ENCODE results near the gene TTC9.

TTC9 gene

DNA sequence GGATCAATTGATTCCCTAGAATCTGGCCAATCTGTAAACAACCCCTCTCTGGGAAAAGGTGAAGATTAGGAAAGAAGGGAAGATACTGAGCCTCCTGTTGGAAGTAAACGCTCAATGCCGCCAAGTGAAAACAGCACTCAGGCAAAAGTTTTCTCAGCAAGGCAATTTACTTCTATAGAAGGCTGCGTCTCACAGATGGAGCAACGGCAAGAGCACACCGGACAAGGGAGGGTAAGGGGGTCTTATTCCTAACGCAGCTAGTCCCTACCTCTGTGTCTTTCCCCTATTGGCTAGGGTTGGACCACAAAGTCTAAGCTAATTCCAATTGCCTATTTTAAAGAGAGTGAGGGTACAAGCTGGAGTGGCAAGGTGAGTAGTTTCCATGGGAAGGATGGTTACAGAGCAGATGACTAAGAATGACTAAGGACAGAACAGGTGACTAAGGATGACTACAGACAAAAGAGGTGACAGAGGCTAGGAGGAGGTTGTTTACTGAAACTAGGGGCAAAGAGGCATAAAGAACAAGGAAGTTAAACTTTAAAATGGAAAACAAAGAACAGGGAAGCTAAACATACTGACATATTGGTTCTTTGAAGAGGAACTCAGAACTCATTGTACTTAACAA lies 5.6 kb upstream of the TTC9 start:
- peak overlapping the region; percentile 62 for H3K27ac ChIP-seq
- no peak for TF ChIP-seq CTCF (IDR thresholded peaks at IDR 0.05)
- H3K4me1 ChIP-seq (ENCODE audit: control insufficient read depth in 1 of 2, insufficient read depth in 1 of 2, low read depth in 1 of 2, low read length in 1 of 2) = peaks cover 10 to 11% of the 10 kb centered on the region in 2 experiments
- peaks cover 56% of the 10 kb centered on the region for H3K27me3 ChIP-seq
- no peak overlapping the region for H3K4me3 ChIP-seq (ENCODE audit: low read depth in 1 of 2, low read length in 1 of 2)
- no peaks in the 10 kb centered on the region for H3K9me3 ChIP-seq
- H3K36me3 ChIP-seq = no peaks in the 10 kb centered on the region

GRCh38 chr14:70638416-70638815 lies 3.3 kb upstream of the TTC9 start:
- no peaks in the 10 kb centered on the region for H3K9me3 ChIP-seq
- peaks cover 21 to 29% of the 10 kb centered on the region in 2 experiments for H3K4me1 ChIP-seq (ENCODE audit: control insufficient read depth in 1 of 2, insufficient read depth in 1 of 2, low read depth in 1 of 2, low read length in 1 of 2)
- H3K27ac ChIP-seq = no peak overlapping the region
- peaks cover 69% of the 10 kb centered on the region for H3K27me3 ChIP-seq
- H3K36me3 ChIP-seq = no peaks in the 10 kb centered on the region
- TF ChIP-seq CTCF (IDR thresholded peaks at IDR 0.05) = no peak
- no peak overlapping the region for H3K4me3 ChIP-seq (ENCODE audit: low read depth in 1 of 2, low read length in 1 of 2)

DNA sequence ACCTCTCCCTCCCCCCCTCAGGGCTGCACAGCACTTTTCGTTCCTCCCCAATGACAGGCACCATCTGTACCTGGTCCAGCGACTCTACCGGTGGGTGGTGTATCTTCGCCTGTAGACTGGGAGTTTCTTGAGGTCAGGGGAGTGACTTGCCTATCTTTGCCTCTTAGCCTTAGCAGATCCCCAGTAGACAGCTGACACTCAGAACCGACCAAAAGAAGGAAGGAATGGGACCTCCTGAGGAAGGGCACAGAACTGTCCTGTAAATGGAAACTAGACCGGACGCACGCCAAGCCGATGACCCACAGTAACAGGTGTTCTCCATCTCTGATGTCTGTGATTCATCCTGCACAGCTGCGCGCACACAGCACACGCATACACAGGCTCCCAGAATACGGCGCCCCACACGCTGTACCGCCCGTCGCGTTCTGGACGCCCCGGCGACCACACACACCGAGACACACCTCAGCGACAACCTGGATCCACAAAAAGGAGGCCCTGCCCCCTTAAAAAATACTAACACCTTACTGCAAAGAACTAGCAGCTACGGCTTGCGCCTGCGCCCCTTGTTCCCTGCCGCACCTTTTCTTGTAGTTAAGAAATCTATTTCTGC lies 673 bp upstream of the TTC9 start:
- TF ChIP-seq CTCF (IDR thresholded peaks at IDR 0.05) = no peak
- Histone ChIP-seq H3K27me3 (peaks cover 84% of the 10 kb centered on the region), H3K4me1 (ENCODE audit: control insufficient read depth in 1 of 2, insufficient read depth in 1 of 2, low read depth in 1 of 2, low read length in 1 of 2) (peaks cover 21 to 32% of the 10 kb centered on the region in 2 experiments)

DNA sequence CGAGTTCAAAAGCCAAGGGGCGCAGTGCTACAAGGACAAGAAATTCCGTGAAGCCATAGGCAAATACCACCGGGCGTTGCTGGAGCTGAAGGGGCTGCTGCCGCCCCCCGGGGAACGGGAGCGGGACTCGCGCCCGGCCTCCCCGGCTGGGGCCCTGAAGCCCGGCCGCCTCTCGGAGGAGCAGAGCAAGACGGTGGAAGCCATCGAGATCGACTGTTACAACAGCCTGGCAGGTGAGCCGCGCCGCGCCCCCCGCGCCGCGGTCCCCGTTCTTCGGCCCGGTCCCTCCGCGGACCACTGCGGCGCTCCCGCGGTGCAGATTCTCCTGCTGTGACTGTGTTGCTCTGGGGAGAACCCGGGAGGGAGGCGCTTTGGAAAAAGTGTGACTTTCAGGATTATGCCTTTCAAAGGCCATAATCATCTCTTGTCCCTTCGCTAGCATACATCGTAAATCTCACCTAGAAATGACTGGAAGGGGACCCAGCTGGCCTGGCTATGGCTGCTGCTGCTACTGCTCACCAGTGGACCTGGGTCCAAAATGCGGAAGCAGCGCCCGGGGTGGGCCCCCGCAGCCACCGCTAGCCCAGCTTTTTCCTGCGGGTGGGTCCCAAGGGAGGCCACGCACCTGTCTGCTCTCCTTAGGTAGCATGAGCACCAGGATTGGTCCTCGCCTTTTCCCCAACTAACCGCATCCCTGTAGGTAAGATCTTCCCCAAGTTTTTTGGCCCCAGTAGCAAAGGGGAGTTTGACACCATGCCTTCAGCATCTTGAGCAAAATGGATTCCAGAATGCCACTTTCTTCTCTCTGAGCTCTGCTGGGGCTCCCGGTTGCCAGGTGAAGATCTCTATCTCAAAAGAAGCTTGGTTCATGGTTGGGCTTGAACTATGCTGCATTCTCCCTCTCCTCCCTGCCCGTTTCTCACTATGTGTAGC lies 853 bp downstream of the TTC9 start:
- peak overlapping the region; percentile 66 for H3K27ac ChIP-seq
- H3K27me3 ChIP-seq = peaks cover 84% of the 10 kb centered on the region
- TF ChIP-seq CTCF (IDR thresholded peaks at IDR 0.05) = no peak
- H3K4me1 ChIP-seq (ENCODE audit: control insufficient read depth in 1 of 2, insufficient read depth in 1 of 2, low read depth in 1 of 2, low read length in 1 of 2) = peaks cover 21 to 32% of the 10 kb centered on the region in 2 experiments
- H3K4me3 ChIP-seq (ENCODE audit: low read depth in 1 of 2, low read length in 1 of 2) = peak overlapping the region; percentile 60 to 71
- no peaks in the 10 kb centered on the region for H3K36me3 ChIP-seq
- no peaks in the 10 kb centered on the region for H3K9me3 ChIP-seq

More for the DNA sequence above, 673 bp upstream of the TTC9 start:
- peak overlapping the region; percentile 66 for H3K27ac ChIP-seq
- H3K36me3 ChIP-seq = no peaks in the 10 kb centered on the region
- no peaks in the 10 kb centered on the region for H3K9me3 ChIP-seq
- peak overlapping the region; percentile 60 to 68 for H3K4me3 ChIP-seq (ENCODE audit: low read depth in 1 of 2, low read length in 1 of 2)

GRCh38 chr14:70643967-70644366 lies 2.3 kb downstream of the TTC9 start:
- Histone ChIP-seq H3K36me3 (no peaks in the 10 kb centered on the region), H3K4me3 (ENCODE audit: low read depth in 1 of 2, low read length in 1 of 2) (no peak overlapping the region), H3K9me3 (no peaks in the 10 kb centered on the region), H3K27me3 (peaks cover 79% of the 10 kb centered on the region), H3K27ac (no peak overlapping the region), H3K4me1 (ENCODE audit: control insufficient read depth in 1 of 2, insufficient read depth in 1 of 2, low read depth in 1 of 2, low read length in 1 of 2) (peaks cover 21 to 32% of the 10 kb centered on the region in 2 experiments)
- TF ChIP-seq CTCF (IDR thresholded peaks at IDR 0.05) = no peak

Measured in neutrophil (primary cell).